ENCODE data around the gene RXRA.

DNA sequence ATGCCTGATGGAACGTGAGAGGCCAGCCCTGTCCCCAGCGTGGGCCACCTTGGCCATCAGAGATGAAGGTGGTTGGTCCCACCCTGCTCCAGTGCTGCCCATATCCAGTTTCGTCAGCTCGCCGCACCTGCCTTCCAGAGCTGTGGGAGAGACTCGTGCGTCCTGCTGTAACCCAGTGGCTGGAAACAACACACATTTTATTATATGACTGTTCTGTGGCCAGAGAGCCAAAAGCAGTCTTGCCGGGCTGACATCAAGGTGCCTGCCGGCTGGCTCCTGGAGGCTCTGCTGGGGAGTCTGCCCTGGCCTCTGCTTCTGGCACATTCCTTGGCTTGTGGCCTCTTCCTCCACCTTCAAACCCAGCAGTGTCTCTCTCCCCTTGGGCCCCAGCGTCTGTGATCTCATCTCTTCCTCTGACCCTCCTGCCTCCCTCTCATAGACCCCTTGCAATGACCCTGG is 94.7 kb downstream of the RXRA start:
- TF ChIP-seq NR2C2 (IDR thresholded peaks at IDR 0.05; ENCODE audit: borderline replicate concordance, control insufficient read depth, insufficient read length, low read depth) (no peak), ZNF274 (IDR thresholded peaks at IDR 0.05; ENCODE audit: insufficient read depth, insufficient read length) (no peak), EZH2 (IDR thresholded peaks at IDR 0.05; ENCODE audit: borderline replicate concordance, control insufficient read depth, low read depth, low read length) (no peak), POLR2A (IDR thresholded peaks at IDR 0.05; ENCODE audit: low read depth, low read length) (no peak), YY1 (IDR thresholded peaks at IDR 0.05; ENCODE audit: low read depth, low read length) (no peak), POLR2AphosphoS5 (IDR thresholded peaks at IDR 0.05; ENCODE audit: low read length) (no peak), JUND (IDR thresholded peaks at IDR 0.05; ENCODE audit: low read depth, low read length) (no peak), PML (IDR thresholded peaks at IDR 0.05; ENCODE audit: low read length) (no peak), USF2 (IDR thresholded peaks at IDR 0.05; ENCODE audit: borderline replicate concordance, low read depth, low read length) (no peak), LARP7 (IDR thresholded peaks at IDR 0.05) (no peak), ZSCAN29 (IDR thresholded peaks at IDR 0.05) (no peak), CHD2 (IDR thresholded peaks at IDR 0.05; ENCODE audit: borderline replicate concordance, low read depth, low read length) (no peak)
- TF ChIP-seq, protein P1, sequence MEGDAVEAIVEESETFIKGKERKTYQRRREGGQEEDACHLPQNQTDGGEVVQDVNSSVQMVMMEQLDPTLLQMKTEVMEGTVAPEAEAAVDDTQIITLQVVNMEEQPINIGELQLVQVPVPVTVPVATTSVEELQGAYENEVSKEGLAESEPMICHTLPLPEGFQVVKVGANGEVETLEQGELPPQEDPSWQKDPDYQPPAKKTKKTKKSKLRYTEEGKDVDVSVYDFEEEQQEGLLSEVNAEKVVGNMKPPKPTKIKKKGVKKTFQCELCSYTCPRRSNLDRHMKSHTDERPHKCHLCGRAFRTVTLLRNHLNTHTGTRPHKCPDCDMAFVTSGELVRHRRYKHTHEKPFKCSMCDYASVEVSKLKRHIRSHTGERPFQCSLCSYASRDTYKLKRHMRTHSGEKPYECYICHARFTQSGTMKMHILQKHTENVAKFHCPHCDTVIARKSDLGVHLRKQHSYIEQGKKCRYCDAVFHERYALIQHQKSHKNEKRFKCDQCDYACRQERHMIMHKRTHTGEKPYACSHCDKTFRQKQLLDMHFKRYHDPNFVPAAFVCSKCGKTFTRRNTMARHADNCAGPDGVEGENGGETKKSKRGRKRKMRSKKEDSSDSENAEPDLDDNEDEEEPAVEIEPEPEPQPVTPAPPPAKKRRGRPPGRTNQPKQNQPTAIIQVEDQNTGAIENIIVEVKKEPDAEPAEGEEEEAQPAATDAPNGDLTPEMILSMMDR (IDR thresholded peaks at IDR 0.05 in 2 of 3, conservative IDR thresholded peaks at IDR 0.05 in 1 of 3; ENCODE audit: control insufficient read depth in 2 of 3, extremely low read depth in 1 of 3, insufficient read depth in 1 of 3, low read depth in 3 of 3, low read length in 3 of 3), result no peak
- TF ChIP-seq, protein P2, sequence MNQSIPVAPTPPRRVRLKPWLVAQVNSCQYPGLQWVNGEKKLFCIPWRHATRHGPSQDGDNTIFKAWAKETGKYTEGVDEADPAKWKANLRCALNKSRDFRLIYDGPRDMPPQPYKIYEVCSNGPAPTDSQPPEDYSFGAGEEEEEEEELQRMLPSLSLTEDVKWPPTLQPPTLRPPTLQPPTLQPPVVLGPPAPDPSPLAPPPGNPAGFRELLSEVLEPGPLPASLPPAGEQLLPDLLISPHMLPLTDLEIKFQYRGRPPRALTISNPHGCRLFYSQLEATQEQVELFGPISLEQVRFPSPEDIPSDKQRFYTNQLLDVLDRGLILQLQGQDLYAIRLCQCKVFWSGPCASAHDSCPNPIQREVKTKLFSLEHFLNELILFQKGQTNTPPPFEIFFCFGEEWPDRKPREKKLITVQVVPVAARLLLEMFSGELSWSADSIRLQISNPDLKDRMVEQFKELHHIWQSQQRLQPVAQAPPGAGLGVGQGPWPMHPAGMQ (IDR thresholded peaks at IDR 0.05; ENCODE audit: borderline replicate concordance), result no peak

Measured in GM12878 (cell line).